OCI-LY1 (cell line): ENCODE results near the gene LDLRAD2.

Experiments used
- H2AFZ ChIP-seq: fragments of 200-600 bp; sonication (generic), shearing (Covaris generic); 2 replicates; pipeline ENCODE4 v1.6.0; 2014; ENCODE audit warnings: antibody characterized with exemption, mild to moderate bottlenecking, low read length
- H3F3A ChIP-seq: fragments of 200-600 bp; sonication (generic), shearing (Covaris generic); 2 replicates; pipeline ENCODE4 v1.6.0; 2014; ENCODE audit warnings: mild to moderate bottlenecking, antibody characterized with exemption, low read length, moderate library complexity; ENCODE audit not compliant: insufficient read depth
- H3K27ac ChIP-seq: fragments of 200-600 bp; sonication (generic); 2 replicates; pipeline ENCODE4 v1.5.1; 2014; ENCODE audit warnings: low read length, mixed run types, mild to moderate bottlenecking, low read depth; ENCODE audit not compliant: poor library complexity, severe bottlenecking
- H3K27me3 ChIP-seq: fragments of 200-600 bp; sonication (generic); 2 replicates; pipeline ENCODE4 v1.6.0; 2014; ENCODE audit warnings: antibody characterized with exemption, mild to moderate bottlenecking, low read length, moderate library complexity; ENCODE audit not compliant: insufficient read depth
- H3K36me3 ChIP-seq: fragments of 200-600 bp; sonication (generic); 2 replicates; pipeline ENCODE4 v1.6.1; 2014; ENCODE audit warnings: mild to moderate bottlenecking, antibody characterized with exemption, low read length, moderate library complexity, mixed read lengths; ENCODE audit not compliant: insufficient read depth
- H3K4me1 ChIP-seq: fragments of 200-600 bp; sonication (generic); 2 replicates; pipeline ENCODE4 v1.5.1; 2014; ENCODE audit warnings: mild to moderate bottlenecking, low read length, moderate library complexity; ENCODE audit not compliant: insufficient read depth, severe bottlenecking
- H3K4me2 ChIP-seq: fragments of 200-600 bp; sonication (generic), shearing (Covaris generic); 2 replicates; pipeline ENCODE4 v1.6.1; 2014; ENCODE audit warnings: low read length
- H3K4me3 ChIP-seq: fragments of 200-600 bp; sonication (generic); 2 replicates; pipeline ENCODE4 v1.5.1; 2014; ENCODE audit warnings: low read length, low read depth, mild to moderate bottlenecking, mixed read lengths; ENCODE audit not compliant: poor library complexity, severe bottlenecking
- H3K79me2 ChIP-seq: fragments of 200-600 bp; shearing (Covaris generic); 2 replicates; pipeline ENCODE4 v1.6.1; 2016; ENCODE audit warnings: mixed run types, low read length, mixed read lengths; ENCODE audit not compliant: insufficient read depth
- H3K9ac ChIP-seq: fragments of 200-600 bp; sonication (generic), shearing (Covaris generic); 2 replicates; pipeline ENCODE4 v1.6.1; 2014; ENCODE audit warnings: mild to moderate bottlenecking, low read length, mixed read lengths
- H3K9me2 ChIP-seq: fragments of 200-600 bp; sonication (generic), shearing (Covaris generic); 2 replicates; pipeline ENCODE4 v1.6.1; 2014; ENCODE audit warnings: low read depth, mild to moderate bottlenecking, low read length, mixed read lengths
- H3K9me3 ChIP-seq: fragments of 200-600 bp; shearing (Covaris generic); 2 replicates; pipeline ENCODE4 v1.6.1; 2014; ENCODE audit warnings: low read length, mixed read lengths
- H4K20me1 ChIP-seq: fragments of 200-600 bp; sonication (generic), shearing (Covaris generic); 2 replicates; pipeline ENCODE4 v1.6.0; 2016; ENCODE audit warnings: mild to moderate bottlenecking, low read length; ENCODE audit not compliant: insufficient read depth
- EZH2 ChIP-seq: fragments of 200-600 bp; sonication (generic), shearing (Covaris generic); IDR thresholded peaks from 2 replicates; pipeline ENCODE4 v1.8.0; 2017; ENCODE audit warnings: borderline replicate concordance, mixed run types, mild to moderate bottlenecking, antibody characterized with exemption, low read length, moderate library complexity, mixed read lengths
- TF ChIP-seq, protein P1 (sequence below): fragments of 200-600 bp; sonication (generic), shearing (Covaris generic); IDR thresholded peaks from 2 replicates; pipeline ENCODE4 v1.5.1; 2017; ENCODE audit warnings: mild to moderate bottlenecking, antibody characterized with exemption, low read length, moderate library complexity, mixed read lengths

Gene LDLRAD2

DNA sequence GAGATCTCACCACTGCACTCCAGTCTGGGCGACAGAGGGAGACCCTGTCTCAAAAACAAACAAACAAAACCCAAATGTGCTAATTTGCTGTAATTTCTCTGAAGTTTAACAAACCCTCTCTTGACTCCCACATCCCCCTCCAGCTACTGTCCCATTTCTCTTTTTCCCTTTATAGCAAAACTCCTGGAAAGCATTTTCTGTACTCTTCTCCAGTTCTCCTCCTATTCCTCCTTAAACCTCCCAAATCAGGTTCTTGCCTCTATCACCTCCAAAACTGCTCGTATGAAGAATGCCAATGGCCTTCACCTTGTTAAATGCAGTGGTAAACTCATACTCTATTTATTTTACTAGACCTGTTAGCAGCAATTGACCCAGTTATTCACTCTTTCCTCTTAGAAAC lies 25.4 kb upstream of the LDLRAD2 start:
- Histone ChIP-seq H3F3A (no peaks in the 10 kb centered on the region), H3K27me3 (no peaks in the 10 kb centered on the region), H3K4me1 (peaks cover 3% of the 10 kb centered on the region), H3K4me2 (no peak overlapping the region), H3K9ac (no peak overlapping the region), H3K36me3 (no peaks in the 10 kb centered on the region; the same call in 1 of the 2 replicates), H3K9me3 (no peaks in the 10 kb centered on the region), H3K9me2 (no peaks in the 10 kb centered on the region), H3K4me3 (no peak overlapping the region), H3K27ac (no peak overlapping the region), H2AFZ (no peak overlapping the region), H3K79me2 (peaks cover 8% of the 10 kb centered on the region), H4K20me1 (no peaks in the 10 kb centered on the region)
- TF ChIP-seq EZH2, result no peak
- TF ChIP-seq, protein P1, sequence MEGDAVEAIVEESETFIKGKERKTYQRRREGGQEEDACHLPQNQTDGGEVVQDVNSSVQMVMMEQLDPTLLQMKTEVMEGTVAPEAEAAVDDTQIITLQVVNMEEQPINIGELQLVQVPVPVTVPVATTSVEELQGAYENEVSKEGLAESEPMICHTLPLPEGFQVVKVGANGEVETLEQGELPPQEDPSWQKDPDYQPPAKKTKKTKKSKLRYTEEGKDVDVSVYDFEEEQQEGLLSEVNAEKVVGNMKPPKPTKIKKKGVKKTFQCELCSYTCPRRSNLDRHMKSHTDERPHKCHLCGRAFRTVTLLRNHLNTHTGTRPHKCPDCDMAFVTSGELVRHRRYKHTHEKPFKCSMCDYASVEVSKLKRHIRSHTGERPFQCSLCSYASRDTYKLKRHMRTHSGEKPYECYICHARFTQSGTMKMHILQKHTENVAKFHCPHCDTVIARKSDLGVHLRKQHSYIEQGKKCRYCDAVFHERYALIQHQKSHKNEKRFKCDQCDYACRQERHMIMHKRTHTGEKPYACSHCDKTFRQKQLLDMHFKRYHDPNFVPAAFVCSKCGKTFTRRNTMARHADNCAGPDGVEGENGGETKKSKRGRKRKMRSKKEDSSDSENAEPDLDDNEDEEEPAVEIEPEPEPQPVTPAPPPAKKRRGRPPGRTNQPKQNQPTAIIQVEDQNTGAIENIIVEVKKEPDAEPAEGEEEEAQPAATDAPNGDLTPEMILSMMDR, result no peak

DNA sequence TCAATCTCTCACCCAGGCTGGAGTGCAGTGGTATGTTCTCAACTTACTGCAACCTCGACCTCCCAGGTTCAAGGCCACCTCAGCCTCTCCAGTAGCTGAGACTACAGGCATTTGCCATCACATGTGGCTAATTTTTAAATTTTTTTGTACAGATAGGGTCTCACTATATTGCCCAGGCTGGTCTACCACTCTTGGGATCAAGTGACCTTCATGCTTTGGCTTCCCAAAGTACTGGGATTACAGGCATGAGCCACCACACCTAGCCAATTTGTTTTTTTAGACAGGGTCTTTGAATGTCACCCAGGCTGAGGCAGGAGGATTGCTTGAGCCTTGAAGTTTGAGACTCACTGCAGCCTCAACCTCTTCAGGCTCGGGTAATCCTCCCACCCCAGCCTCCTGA lies 19.0 kb upstream of the LDLRAD2 start:
- Histone ChIP-seq H4K20me1 (no peaks in the 10 kb centered on the region), H2AFZ (no peak overlapping the region), H3K9me2 (no peaks in the 10 kb centered on the region), H3K4me2 (no peak overlapping the region), H3K4me1 (no peaks in the 10 kb centered on the region), H3K27ac (no peak overlapping the region), H3K27me3 (no peaks in the 10 kb centered on the region; the same call in 1 of the 2 replicates), H3K4me3 (no peak overlapping the region), H3F3A (no peaks in the 10 kb centered on the region), H3K79me2 (no peaks in the 10 kb centered on the region), H3K9me3 (peaks cover 7% of the 10 kb centered on the region), H3K9ac (no peak overlapping the region), H3K36me3 (no peaks in the 10 kb centered on the region)
- TF ChIP-seq EZH2, result no peak
- TF ChIP-seq, protein P1, result no peak

DNA sequence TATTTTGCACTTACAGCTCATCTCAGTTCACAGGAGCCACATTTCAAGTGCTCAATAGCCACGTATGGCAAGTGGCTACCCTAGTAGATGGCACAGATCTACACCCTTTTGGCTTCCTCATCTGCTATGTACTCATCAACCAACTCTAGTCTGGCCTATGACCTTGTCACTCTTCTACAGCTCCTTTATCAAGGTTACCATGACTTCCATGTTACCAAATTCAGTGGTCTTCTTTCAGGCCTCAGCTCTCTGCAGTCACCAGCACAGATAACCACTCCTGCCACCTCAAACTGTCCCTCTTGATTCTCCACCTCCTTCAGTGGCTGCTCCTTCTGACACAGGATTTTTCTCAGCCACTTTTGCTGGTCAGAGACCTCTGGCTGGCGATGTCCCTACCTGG lies 17.4 kb upstream of the LDLRAD2 start:
- no peaks in the 10 kb centered on the region; the same call in 1 of the 2 replicates for H3K27me3 ChIP-seq
- no peaks in the 10 kb centered on the region for H3K9me2 ChIP-seq
- no peak overlapping the region for H3K4me2 ChIP-seq
- no peak for TF ChIP-seq EZH2
- TF ChIP-seq, protein P1, result no peak
- no peaks in the 10 kb centered on the region for H3K4me1 ChIP-seq
- no peak overlapping the region for H2AFZ ChIP-seq
- H3K27ac ChIP-seq, result no peak overlapping the region
- H3K4me3 ChIP-seq, result no peak overlapping the region
- H3K9ac ChIP-seq, result no peak overlapping the region
- no peaks in the 10 kb centered on the region for H3F3A ChIP-seq
- no peaks in the 10 kb centered on the region for H4K20me1 ChIP-seq
- no peaks in the 10 kb centered on the region for H3K36me3 ChIP-seq
- H3K79me2 ChIP-seq, result no peaks in the 10 kb centered on the region
- peaks cover 7% of the 10 kb centered on the region for H3K9me3 ChIP-seq
